Fibroblast of skin of right biceps (primary cell): ENCODE measurements around the gene CLDN17.

Source experiments
- DNase-seq: peaks from one replicate; pipeline ENCODE4 v3.0.0-alpha.2; 2013

The CLDN17 gene

DNA sequence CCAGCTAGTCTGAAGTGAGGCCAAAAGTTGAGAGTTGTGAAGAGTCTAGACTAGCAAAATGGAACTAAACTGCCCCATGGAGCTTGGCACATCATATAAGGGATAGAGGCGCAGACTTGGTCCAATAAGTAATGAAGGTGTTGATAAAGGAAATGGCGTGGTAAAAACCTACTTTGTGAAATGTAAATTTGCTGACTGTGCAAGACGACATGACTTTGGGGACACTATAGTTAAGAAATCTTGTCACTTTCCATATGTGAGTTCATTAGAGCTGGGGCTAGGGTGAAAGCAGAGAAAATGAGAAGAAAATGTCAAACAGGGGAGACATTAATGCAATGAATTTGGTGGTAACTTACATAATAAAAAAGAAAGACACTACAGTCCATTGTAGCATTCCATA is 50.1 kb downstream of the CLDN17 start:
- DNase-seq, result no peak
